Measurements from ENCODE around the gene SLC4A4.

DNA sequence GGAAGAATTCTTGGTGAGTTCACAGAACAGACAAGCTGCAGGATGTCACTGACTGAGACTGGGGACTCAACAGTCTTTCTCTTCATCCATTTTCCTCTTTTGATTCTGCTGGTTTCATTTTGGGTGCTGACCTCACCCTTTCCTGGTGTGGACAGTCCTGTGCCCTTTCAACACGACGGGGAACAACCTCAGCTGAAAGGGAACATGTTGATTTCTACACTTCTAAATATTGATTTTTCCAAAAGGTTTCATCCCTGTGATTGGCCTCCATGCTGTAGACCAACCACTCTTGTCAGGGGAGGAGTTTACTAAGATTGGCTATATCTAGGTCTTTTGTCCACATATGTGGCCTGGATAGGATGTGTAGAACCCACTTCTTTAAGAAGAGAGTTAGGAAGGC is 91.8 kb downstream of the SLC4A4 start:
- TF ChIP-seq EZH2 (IDR thresholded peaks at IDR 0.05; ENCODE audit: low read length), result no peak
- TF ChIP-seq, protein P1, sequence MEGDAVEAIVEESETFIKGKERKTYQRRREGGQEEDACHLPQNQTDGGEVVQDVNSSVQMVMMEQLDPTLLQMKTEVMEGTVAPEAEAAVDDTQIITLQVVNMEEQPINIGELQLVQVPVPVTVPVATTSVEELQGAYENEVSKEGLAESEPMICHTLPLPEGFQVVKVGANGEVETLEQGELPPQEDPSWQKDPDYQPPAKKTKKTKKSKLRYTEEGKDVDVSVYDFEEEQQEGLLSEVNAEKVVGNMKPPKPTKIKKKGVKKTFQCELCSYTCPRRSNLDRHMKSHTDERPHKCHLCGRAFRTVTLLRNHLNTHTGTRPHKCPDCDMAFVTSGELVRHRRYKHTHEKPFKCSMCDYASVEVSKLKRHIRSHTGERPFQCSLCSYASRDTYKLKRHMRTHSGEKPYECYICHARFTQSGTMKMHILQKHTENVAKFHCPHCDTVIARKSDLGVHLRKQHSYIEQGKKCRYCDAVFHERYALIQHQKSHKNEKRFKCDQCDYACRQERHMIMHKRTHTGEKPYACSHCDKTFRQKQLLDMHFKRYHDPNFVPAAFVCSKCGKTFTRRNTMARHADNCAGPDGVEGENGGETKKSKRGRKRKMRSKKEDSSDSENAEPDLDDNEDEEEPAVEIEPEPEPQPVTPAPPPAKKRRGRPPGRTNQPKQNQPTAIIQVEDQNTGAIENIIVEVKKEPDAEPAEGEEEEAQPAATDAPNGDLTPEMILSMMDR (optimal IDR thresholded peaks at IDR 0.05 in 1 of 3, IDR thresholded peaks at IDR 0.05 in 1 of 3, conservative IDR thresholded peaks at IDR 0.05 in 1 of 3; ENCODE audit: extremely low read depth in 1 of 3, insufficient read depth in 2 of 3, low read length in 3 of 3), result no peak
